Activated naive CD8-positive, alpha-beta T cell treated with anti-CD3 and anti-CD28 coated beads, Interleukin-2, amount 50 U/mL, for 24 hours (primary cell): Measurements from ENCODE around the gene GABRG1.

Experiments
- ATAC-seq: fragments of 150-1000 bp; cut with Tn5 transposase; one replicate; pipeline ENCODE4 v1.10.0; 2021
- DNase-seq: peaks from one replicate; pipeline ENCODE4 v3.0.0; 2021
- H3K27ac Mint-ChIP-seq: one replicate; pipeline ENCODE4 v1.8.0; 2021; ENCODE audit warnings: mild to moderate bottlenecking, mixed read lengths
- H3K27me3 Mint-ChIP-seq: one replicate; pipeline ENCODE4 v1.8.0; 2021; ENCODE audit warnings: mixed read lengths
- H3K36me3 Mint-ChIP-seq: one replicate; pipeline ENCODE4 v1.8.0; 2021; ENCODE audit warnings: low read depth, mixed read lengths
- H3K4me1 Mint-ChIP-seq: one replicate; pipeline ENCODE4 v1.8.0; 2021; ENCODE audit warnings: mixed read lengths
- H3K4me3 Mint-ChIP-seq: one replicate; pipeline ENCODE4 v1.8.0; 2021; ENCODE audit warnings: mild to moderate bottlenecking, moderate library complexity, mixed read lengths
- H3K9me3 Mint-ChIP-seq: one replicate; pipeline ENCODE4 v1.8.0; 2021; ENCODE audit warnings: mixed read lengths

Gene GABRG1

GRCh38 chr4:46123913-46124755 is at the start of gene GABRG1:
GABRG1 (minus strand) TSS chr4:46124054; CDS start chr4:46123913, 141 bp downstream.
- no peak for ATAC-seq
- Mint-ChIP-seq H3K36me3 (no peaks in the 10 kb centered on the region), H3K27ac (no peak within 1 kb of the TSS), H3K4me3 (no peak within 1 kb of the TSS), H3K4me1 (no peaks in the 10 kb centered on the region), H3K27me3 (no peaks in the 10 kb centered on the region), H3K9me3 (peaks cover 5% of the 10 kb centered on the region)
- DNase-seq, result no peak

GRCh38 chr4:46146993-46147392 is 23.1 kb upstream of the GABRG1 start:
- no peaks in the 10 kb centered on the region for H3K36me3 Mint-ChIP-seq
- H3K27me3 Mint-ChIP-seq, result no peaks in the 10 kb centered on the region
- no peak overlapping the region for H3K4me3 Mint-ChIP-seq
- no peak overlapping the region for H3K27ac Mint-ChIP-seq
- no peak for DNase-seq
- H3K9me3 Mint-ChIP-seq, result peaks cover 9% of the 10 kb centered on the region
- H3K4me1 Mint-ChIP-seq, result no peaks in the 10 kb centered on the region
- no peak for ATAC-seq

- no peak for DNase-seq
- H3K36me3 Mint-ChIP-seq, result no peaks in the 10 kb centered on the region
- no peak overlapping the region for H3K27ac Mint-ChIP-seq
- H3K9me3 Mint-ChIP-seq, result peaks cover 14% of the 10 kb centered on the region
- H3K4me1 Mint-ChIP-seq, result no peaks in the 10 kb centered on the region
- ATAC-seq, result no peak
- no peaks in the 10 kb centered on the region for H3K27me3 Mint-ChIP-seq
- H3K4me3 Mint-ChIP-seq, result no peak overlapping the region
Measured at GRCh38 chr4:46131498-46132057, 7.7 kb upstream of the GABRG1 start.

- peaks cover 8% of the 10 kb centered on the region for H3K9me3 Mint-ChIP-seq
- H3K27me3 Mint-ChIP-seq, result no peaks in the 10 kb centered on the region
- H3K27ac Mint-ChIP-seq, result no peak overlapping the region
- ATAC-seq (no peak), DNase-seq (no peak)
- no peaks in the 10 kb centered on the region for H3K36me3 Mint-ChIP-seq
- no peaks in the 10 kb centered on the region for H3K4me1 Mint-ChIP-seq
- no peak overlapping the region for H3K4me3 Mint-ChIP-seq
Measured at GRCh38 chr4:46124773-46125413, 1.0 kb upstream of the GABRG1 start.

- ATAC-seq, result no peak
- no peak for DNase-seq
Measured at GRCh38 chr4:46081674-46082073, 42.2 kb downstream of the GABRG1 start.

GRCh38 chr4:46081248-46081647 is 42.6 kb downstream of the GABRG1 start:
- Mint-ChIP-seq H3K36me3 (no peaks in the 10 kb centered on the region), H3K27ac (no peak overlapping the region), H3K27me3 (no peaks in the 10 kb centered on the region), H3K4me3 (no peak overlapping the region), H3K9me3 (no peaks in the 10 kb centered on the region), H3K4me1 (no peaks in the 10 kb centered on the region)
- ATAC-seq (no peak), DNase-seq (no peak)

More at GRCh38 chr4:46081674-46082073, 42.2 kb downstream of the GABRG1 start:
- Mint-ChIP-seq H3K4me3 (no peak overlapping the region), H3K9me3 (no peaks in the 10 kb centered on the region), H3K36me3 (no peaks in the 10 kb centered on the region), H3K4me1 (no peaks in the 10 kb centered on the region), H3K27ac (no peak overlapping the region), H3K27me3 (no peaks in the 10 kb centered on the region)

- ATAC-seq, result no peak
- DNase-seq, result no peak
- no peaks in the 10 kb centered on the region for H3K36me3 Mint-ChIP-seq
- no peaks in the 10 kb centered on the region for H3K9me3 Mint-ChIP-seq
- no peaks in the 10 kb centered on the region for H3K4me1 Mint-ChIP-seq
- no peak overlapping the region for H3K27ac Mint-ChIP-seq
- no peak overlapping the region for H3K4me3 Mint-ChIP-seq
- no peaks in the 10 kb centered on the region for H3K27me3 Mint-ChIP-seq
Measured at GRCh38 chr4:46073778-46074177, 50.1 kb downstream of the GABRG1 start.

GRCh38 chr4:46051392-46051791 is 72.5 kb downstream of the GABRG1 start:
- no peak overlapping the region for H3K4me3 Mint-ChIP-seq
- no peak for ATAC-seq
- no peaks in the 10 kb centered on the region for H3K27me3 Mint-ChIP-seq
- DNase-seq, result no peak
- no peaks in the 10 kb centered on the region for H3K36me3 Mint-ChIP-seq
- no peak overlapping the region for H3K27ac Mint-ChIP-seq
- H3K4me1 Mint-ChIP-seq, result no peaks in the 10 kb centered on the region
- H3K9me3 Mint-ChIP-seq, result peaks cover 20% of the 10 kb centered on the region

GRCh38 chr4:46032056-46032455 is 91.8 kb downstream of the GABRG1 start:
- Mint-ChIP-seq H3K9me3 (peaks cover 13% of the 10 kb centered on the region), H3K27ac (no peak overlapping the region)

GRCh38 chr4:46016306-46016705 is 107.5 kb downstream of the GABRG1 start:
- Mint-ChIP-seq H3K27ac (no peak overlapping the region), H3K4me1 (no peaks in the 10 kb centered on the region), H3K9me3 (peaks cover 17% of the 10 kb centered on the region), H3K4me3 (no peak overlapping the region), H3K36me3 (no peaks in the 10 kb centered on the region), H3K27me3 (no peaks in the 10 kb centered on the region)
- ATAC-seq (no peak), DNase-seq (no peak)

More at GRCh38 chr4:46032056-46032455, 91.8 kb downstream of the GABRG1 start:
- ATAC-seq (no peak), DNase-seq (no peak)
- Mint-ChIP-seq H3K36me3 (no peaks in the 10 kb centered on the region), H3K4me3 (no peak overlapping the region), H3K27me3 (no peaks in the 10 kb centered on the region), H3K4me1 (no peaks in the 10 kb centered on the region)

- Mint-ChIP-seq H3K9me3 (peaks cover 10% of the 10 kb centered on the region), H3K4me3 (no peak overlapping the region), H3K36me3 (no peaks in the 10 kb centered on the region), H3K27me3 (no peaks in the 10 kb centered on the region), H3K4me1 (no peaks in the 10 kb centered on the region), H3K27ac (no peak overlapping the region)
- DNase-seq (no peak), ATAC-seq (no peak)
Measured at GRCh38 chr4:45992728-45993127, 131.1 kb downstream of the GABRG1 start.

- Mint-ChIP-seq H3K9me3 (peaks cover 17% of the 10 kb centered on the region), H3K36me3 (no peaks in the 10 kb centered on the region), H3K4me1 (no peaks in the 10 kb centered on the region), H3K4me3 (no peak overlapping the region), H3K27me3 (no peaks in the 10 kb centered on the region), H3K27ac (no peak overlapping the region)
- no peak for DNase-seq
- ATAC-seq, result no peak
Measured at GRCh38 chr4:45989775-45990174, 134.1 kb downstream of the GABRG1 start.

- H3K27ac Mint-ChIP-seq, result no peak overlapping the region
- no peaks in the 10 kb centered on the region for H3K4me1 Mint-ChIP-seq
- no peak for ATAC-seq
- H3K36me3 Mint-ChIP-seq, result no peaks in the 10 kb centered on the region
- peaks cover 13% of the 10 kb centered on the region for H3K9me3 Mint-ChIP-seq
- no peaks in the 10 kb centered on the region for H3K27me3 Mint-ChIP-seq
- no peak for DNase-seq
- no peak overlapping the region for H3K4me3 Mint-ChIP-seq
Measured at GRCh38 chr4:45987858-45988257, 136.0 kb downstream of the GABRG1 start.
